GM18519 (cell line): Measurements from ENCODE around the gene PROB1.
"Not testable (repeated sequence)": the region's sequence is repeated elsewhere in the genome, so short reads cannot be mapped to it uniquely, and the experiment has no call there.

ENCODE experiments used
- ATAC-seq: cut with Tn5 transposase; IDR thresholded peaks from one replicate; pipeline ENCODE4 v1.9.1; 2021; ENCODE audit warnings: mild to moderate bottlenecking, moderate library complexity; ENCODE audit not compliant: unreplicated experiment, low FRiP score

The PROB1 gene

DNA sequence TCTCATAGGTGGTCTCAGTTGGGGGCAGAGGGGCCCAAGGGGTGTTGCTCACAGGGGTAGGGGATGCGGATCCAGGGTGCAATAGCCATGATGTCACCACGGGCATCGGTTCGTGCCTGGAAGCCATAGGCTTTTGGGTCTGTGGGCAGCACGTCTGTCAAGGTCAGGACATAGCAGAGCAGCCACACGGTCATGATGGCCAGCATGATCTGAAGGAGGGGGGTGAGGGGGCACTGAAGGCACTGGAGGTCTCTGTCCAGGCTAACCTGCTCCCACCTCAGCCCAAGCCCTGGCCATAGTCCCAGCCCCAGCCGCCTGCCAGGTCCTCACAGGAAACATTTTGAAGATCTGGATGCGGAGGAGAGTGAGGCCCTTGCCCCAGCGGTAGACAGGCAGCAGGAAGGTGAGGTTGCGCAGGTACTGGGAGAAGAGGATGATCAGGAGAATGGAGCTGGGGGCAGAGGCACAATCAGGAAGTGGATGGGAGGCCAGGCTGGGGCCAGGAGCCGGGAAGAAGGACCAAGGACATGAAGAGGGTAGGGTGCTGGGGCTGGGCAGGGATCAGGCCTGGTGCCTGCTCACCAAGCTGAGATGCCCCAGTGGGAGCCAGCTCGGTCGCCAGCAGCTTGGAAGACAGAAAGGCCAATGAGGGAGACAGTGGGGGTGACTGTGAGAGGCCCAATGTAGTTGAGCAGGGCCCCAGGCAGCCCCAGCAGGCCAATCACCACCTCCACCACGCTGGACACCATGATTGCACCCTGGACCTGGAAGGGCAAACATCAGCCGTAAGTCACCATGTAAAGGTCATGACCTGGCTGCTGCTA is 15.1 kb downstream of the PROB1 start:
- ATAC-seq, result no peak

GRCh38 chr5:139378941-139379361 is 16.0 kb downstream of the PROB1 start:
- ATAC-seq, result no peak

- no peak for ATAC-seq
These were observed 16.6 kb downstream of the PROB1 start for GRCh38 chr5:139378101-139378825.

- ATAC-seq, result no peak
These were observed 17.7 kb downstream of the PROB1 start for GRCh38 chr5:139377226-139377625.

GRCh38 chr5:139376364-139376763 is 18.5 kb downstream of the PROB1 start:
- no peak for ATAC-seq

DNA sequence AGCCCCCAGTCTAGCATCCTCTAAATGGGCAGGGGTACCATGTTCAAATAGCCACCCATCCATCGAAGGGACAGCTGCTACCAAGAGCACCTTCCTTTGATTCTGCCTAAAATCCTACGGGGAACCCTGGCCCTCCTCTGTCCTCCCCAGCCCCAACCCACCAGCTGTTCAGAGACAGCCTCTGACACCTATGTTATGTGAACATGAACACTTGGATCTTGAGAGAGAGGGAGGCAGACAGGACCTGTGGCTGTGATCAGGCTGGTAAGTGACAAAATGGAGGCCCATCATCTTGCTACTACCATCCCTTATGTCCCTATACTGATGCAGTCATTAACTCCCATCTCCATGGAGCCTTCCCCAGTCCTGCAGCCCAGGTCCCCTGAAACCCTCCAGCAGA is 20.0 kb downstream of the PROB1 start:
- ATAC-seq, result no peak

DNA sequence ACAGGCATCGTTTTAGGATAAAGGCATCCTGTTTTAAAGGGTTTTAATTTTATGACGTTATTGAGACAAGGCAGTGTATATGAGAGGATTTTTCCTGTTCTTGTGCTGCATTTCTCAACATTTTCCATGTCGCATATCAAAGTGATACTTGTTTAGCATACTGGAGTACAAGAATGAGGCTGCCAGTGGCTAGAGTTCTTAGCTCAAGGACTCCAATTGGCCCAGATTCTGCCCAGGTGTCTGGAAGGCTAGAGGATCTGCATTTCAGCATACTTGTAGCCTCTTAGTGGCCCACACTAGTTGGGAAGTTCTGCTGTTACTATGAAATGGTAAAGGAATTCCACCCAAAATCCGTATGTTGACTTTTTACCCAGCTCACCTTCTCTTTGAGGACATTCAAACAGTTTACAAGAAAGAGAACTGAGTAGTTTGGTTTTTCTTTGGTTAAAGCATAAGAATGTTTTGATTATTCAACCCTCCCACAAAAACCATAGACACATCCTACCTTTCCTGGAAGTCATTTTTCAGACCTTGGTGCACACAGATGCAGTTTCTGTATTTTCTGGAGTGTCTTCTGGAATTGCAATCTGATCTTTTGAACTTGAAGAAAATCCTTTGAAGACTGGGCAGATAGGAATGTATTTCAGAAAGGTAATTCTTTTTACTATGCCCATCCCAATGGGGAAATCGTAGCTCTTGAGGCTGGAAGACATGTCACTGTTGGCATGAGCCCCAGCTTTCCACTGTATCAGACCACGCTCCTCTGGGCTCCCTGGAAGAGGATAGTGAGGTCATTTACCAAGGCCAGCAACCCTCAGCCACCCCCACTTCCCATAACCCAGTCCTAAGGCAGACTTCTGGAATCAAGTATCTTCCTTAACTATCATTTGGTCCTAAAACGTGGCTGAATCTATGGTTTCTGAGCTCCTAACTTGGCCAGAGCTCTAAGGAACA is 23.1 kb downstream of the PROB1 start:
- ATAC-seq, result no peak

- ATAC-seq, result no peak
These were observed 25.7 kb downstream of the PROB1 start for GRCh38 chr5:139369181-139369580.

DNA sequence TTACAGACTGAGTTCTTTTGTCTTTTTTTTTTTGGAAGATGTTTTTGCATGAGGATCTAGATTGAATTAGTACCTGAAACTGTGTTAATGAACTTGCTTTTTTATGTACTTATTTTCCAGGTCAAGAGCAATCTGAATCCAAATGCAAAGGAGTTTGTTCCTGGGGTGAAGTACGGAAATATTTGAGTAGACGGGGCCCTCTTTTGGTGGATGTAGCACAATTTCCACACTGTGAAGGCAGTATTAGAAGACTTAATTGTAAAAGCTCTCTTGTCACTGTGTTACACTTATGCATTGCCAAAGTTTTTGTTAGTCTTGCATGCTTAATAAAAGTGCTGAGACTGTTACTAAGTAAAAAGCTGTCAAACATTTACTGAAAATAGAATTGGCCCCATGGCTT is 26.3 kb downstream of the PROB1 start:
- no peak for ATAC-seq

GRCh38 chr5:139364466-139364865 is 30.4 kb downstream of the PROB1 start:
- no peak for ATAC-seq

GRCh38 chr5:139363937-139364336 is 31.0 kb downstream of the PROB1 start:
- no peak for ATAC-seq

DNA sequence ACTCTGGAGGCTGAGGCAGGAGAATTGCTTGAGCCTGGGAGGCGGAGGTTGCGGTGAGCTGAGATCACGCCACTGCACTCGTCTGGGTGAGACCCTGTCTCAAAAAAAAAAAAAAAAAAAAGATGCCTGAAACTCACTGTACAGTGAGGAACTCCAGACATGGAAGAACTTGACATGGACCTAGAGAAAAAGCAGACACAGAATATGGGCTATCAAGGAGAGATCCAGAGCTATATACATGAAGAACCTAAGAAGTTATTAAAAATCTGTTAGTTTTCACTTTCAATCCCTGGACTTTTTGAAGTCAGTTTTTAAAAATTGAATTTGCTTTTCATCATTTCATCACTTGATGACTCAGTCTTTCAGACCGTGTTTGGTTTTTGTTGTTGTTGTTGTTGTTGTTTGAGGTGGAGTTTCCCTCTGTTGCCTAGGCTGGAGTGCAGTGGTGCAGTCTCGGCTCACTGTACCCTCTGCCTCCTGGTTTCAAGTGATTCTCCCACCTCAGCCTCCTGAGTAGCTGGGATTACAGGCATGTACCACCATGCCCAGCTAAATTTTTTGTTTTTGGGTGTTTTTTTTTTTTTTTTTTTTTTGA is 33.0 kb downstream of the PROB1 start:
- no peak for ATAC-seq

DNA sequence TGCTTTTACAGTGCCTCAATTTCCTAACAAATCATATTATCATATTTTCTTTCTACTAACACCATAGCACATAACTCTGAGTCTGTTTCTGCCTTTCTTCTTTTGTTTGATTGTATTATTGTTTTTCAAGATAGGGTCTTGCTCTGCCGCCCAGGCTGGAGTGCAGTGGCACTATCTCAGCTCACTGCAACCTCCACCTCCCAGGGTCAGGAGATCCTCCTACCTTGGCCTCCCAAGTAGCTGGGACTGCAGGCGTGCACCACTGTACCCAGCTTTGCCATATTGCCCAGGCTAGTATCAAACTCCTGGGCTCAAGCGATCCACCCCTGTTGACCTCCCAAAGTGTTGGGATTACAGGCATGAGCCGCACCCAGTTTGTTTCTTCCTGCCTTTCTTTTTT is 34.5 kb downstream of the PROB1 start:
- no peak for ATAC-seq

- ATAC-seq, result no peak
These were observed 36.8 kb downstream of the PROB1 start for GRCh38 chr5:139358064-139358463.

- ATAC-seq, result not testable (repeated sequence)
These were observed 39.0 kb downstream of the PROB1 start for GRCh38 chr5:139355900-139356299.

- no peak for ATAC-seq
These were observed 40.7 kb downstream of the PROB1 start for GRCh38 chr5:139354186-139354585.

DNA sequence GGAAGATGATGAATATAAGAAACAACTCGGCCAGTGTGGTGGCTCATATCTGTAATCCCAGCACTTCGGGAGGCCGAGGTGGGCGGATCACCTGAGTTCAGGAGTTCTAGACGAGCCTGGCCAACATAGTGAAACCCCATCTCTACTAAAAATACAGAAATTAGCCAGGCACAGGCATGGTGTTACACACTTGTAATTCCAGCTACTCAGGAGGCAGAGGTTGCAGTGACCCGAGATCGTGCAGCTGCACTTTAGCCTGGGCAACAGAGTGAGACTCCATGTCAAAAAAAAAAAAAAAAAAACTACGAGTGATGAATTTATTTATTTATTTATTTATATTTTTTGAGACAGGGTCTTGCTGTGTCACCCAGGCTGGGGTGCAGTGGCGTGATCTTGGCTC is 47.0 kb downstream of the PROB1 start:
- not testable (repeated sequence) for ATAC-seq

GRCh38 chr5:139345442-139345841 is 49.5 kb downstream of the PROB1 start:
- ATAC-seq, result not testable (repeated sequence)

DNA sequence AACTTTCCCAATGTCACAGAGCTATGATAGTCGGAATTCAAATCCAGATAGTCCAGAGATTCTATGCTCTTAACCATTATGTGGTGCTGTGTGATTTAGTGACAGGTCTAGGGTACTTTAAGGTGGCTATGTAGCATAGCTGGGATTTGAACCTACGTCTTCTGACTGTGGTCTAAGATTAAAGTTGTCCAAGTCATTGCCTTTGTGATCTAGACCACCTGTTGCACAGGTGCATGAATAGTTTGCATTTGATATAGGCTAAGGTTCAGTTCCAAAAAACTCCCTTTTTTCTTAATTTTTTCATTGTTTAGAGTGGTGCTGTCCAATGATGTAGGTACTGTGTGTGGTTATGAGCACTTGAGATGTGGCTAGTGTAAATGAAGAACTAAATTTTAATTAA is 50.7 kb downstream of the PROB1 start:
- ATAC-seq, result no peak

DNA sequence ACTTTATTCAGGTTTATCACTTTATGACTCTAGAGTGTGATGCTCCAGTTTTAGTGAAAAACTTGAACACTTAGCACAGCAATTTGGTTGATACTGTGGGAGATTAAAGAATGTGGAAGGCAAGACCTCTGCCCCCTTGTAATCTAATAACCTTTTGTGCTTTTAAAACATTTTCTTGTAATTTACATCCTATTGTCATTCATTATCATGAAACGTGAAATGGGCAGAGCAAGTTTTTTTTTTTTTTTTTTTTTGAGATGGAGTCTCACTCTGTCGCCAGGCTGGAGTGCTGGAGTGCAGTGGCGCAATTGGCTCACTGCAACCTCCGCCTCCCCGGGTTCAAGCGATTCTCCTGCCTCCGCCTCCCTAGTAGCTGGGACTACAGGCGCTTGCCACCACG is 51.4 kb downstream of the PROB1 start:
- ATAC-seq, result no peak

DNA sequence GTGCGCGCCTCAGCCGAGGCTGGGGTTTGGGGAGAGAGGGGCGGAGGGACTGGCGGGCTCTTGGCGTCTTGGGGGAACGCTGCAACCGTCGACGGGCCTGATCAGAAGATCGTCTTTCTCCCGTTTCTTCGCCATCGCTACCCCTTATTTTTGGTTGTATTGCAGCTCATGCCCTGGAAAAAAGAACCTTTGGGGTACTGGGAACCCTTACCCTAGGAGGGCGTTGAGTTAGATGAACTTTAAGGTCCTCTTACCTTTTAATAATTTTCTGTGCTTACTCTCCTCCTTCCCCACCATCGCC is 52.5 kb downstream of the PROB1 start:
- ATAC-seq, result no peak
